ENCODE results near the gene IGSF9B. TPM values are rescaled to one million over a fixed set of nuclear protein-coding genes. Genes with fewer than 3 reads are reported as not detected.

The IGSF9B gene
- total and polyA plus RNA-seq, 2 of the 13 experiments (the other 11 are each of a cell fraction or from before 2014, with no cell fraction given), result not detected

DNA sequence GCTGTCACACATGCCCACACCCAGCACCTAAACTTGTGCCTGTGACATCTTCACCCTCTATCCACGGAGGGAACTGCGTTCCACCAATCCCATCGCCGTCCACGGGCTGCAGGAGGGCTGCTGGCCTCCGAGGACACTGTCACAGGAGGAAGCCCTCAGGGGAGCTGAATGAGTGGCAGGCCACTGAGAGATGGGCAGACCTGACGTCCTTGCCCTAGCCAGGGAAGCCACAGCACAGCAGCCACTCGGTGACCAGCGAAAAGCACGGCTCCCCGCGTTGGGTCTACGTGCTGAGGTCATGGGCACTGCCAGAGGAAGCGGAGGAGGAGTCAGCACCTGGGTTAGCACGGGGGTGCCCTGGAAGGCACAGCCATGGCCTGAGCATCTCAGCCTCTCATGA, 50.5 kb downstream of the IGSF9B start:
- POLR2A ChIA-PET, result no interaction called here
- 0% methylated on average over 2 of the region's 15 CpGs for WGBS (ENCODE audit: low lambda C conversion rate)

More for the DNA sequence above, 50.5 kb downstream of the IGSF9B start:
- no peak for FAIRE-seq
- no peak overlapping the region for H3K4me3 ChIP-seq (replicated peaks in 1 of 3; ENCODE audit: insufficient read depth in 1 of 3, low read depth in 2 of 3, low read length in 3 of 3)
- no peak overlapping the region for H3K27ac ChIP-seq (ENCODE audit: extremely low read length, insufficient read depth, low read length)
- TF ChIP-seq ZKSCAN1 (IDR thresholded peaks at IDR 0.05; ENCODE audit: low read length), result no peak
- no peak for TF ChIP-seq ZNF326 (CRISPR knock-in tag; IDR thresholded peaks at IDR 0.05; ENCODE audit: borderline replicate concordance)
- no peak for TF ChIP-seq ZNF317 (CRISPR knock-in tag; IDR thresholded peaks at IDR 0.05)
- TF ChIP-seq RXRB (CRISPR knock-in tag; IDR thresholded peaks at IDR 0.05; ENCODE audit: borderline replicate concordance), result no peak
- TF ChIP-seq ATF1 (CRISPR knock-in tag; IDR thresholded peaks at IDR 0.05), result no peak
- TF ChIP-seq, protein P1, sequence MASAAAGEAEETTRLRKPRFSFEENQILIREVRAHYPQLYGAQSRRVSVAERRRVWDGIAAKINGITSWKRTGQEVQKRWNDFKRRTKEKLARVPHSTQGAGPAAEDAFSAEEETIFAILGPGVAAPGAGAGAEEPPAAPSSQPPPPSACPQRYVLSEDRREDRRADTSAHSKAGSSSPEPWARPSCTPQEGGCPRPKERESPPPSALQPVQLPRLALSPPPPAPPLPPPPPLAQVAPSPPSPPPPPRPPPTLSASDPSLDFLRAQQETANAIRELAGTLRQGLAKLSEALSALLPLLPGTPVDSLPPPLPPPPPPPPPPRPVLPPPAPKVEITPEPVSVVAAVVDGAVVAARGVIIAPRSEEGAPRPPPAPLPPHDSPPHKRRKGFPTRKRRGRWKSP (CRISPR knock-in tag; IDR thresholded peaks at IDR 0.05), result no peak
- TF ChIP-seq MTF1 (CRISPR knock-in tag; IDR thresholded peaks at IDR 0.05), result no peak
- TF ChIP-seq, protein P2, sequence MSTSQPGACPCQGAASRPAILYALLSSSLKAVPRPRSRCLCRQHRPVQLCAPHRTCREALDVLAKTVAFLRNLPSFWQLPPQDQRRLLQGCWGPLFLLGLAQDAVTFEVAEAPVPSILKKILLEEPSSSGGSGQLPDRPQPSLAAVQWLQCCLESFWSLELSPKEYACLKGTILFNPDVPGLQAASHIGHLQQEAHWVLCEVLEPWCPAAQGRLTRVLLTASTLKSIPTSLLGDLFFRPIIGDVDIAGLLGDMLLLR (CRISPR knock-in tag; IDR thresholded peaks at IDR 0.05), result no peak
- no peak for TF ChIP-seq CBX2 (IDR thresholded peaks at IDR 0.05; ENCODE audit: low read depth, low read length)
- TF ChIP-seq CBX2 (CRISPR knock-in tag; IDR thresholded peaks at IDR 0.05; ENCODE audit: low read depth), result no peak
- TF ChIP-seq KDM5A (IDR thresholded peaks at IDR 0.05; ENCODE audit: borderline replicate concordance, low read length), result no peak
- TF ChIP-seq NR2F2 (IDR thresholded peaks at IDR 0.05; ENCODE audit: borderline replicate concordance, low read depth), result no peak
- TF ChIP-seq RFXAP (CRISPR knock-in tag; IDR thresholded peaks at IDR 0.05; ENCODE audit: borderline replicate concordance), result no peak
- TF ChIP-seq ZNF12 (CRISPR knock-in tag; IDR thresholded peaks at IDR 0.05), result no peak
- no peak for TF ChIP-seq SAP130 (CRISPR knock-in tag; IDR thresholded peaks at IDR 0.05; ENCODE audit: low read depth)
- no peak for TF ChIP-seq IRX3 (CRISPR knock-in tag; IDR thresholded peaks at IDR 0.05; ENCODE audit: borderline replicate concordance, low read depth)
- TF ChIP-seq, protein P3, sequence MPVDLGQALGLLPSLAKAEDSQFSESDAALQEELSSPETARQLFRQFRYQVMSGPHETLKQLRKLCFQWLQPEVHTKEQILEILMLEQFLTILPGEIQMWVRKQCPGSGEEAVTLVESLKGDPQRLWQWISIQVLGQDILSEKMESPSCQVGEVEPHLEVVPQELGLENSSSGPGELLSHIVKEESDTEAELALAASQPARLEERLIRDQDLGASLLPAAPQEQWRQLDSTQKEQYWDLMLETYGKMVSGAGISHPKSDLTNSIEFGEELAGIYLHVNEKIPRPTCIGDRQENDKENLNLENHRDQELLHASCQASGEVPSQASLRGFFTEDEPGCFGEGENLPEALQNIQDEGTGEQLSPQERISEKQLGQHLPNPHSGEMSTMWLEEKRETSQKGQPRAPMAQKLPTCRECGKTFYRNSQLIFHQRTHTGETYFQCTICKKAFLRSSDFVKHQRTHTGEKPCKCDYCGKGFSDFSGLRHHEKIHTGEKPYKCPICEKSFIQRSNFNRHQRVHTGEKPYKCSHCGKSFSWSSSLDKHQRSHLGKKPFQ (CRISPR knock-in tag; IDR thresholded peaks at IDR 0.05; ENCODE audit: insufficient replicate concordance), result no peak
- no peak for TF ChIP-seq HNRNPH1 (optimal IDR thresholded peaks at IDR 0.05; ENCODE audit: low read depth, low read length)
- no peak for TF ChIP-seq ELF1 (CRISPR knock-in tag; IDR thresholded peaks at IDR 0.05)
- TF ChIP-seq TOPORS (CRISPR knock-in tag; IDR thresholded peaks at IDR 0.05), result no peak
- H4K20me1 ChIP-seq (ENCODE audit: insufficient read depth, low read length), result no peaks in the 10 kb centered on the region
- no peak overlapping the region for H3K4me2 ChIP-seq (ENCODE audit: low read depth, low read length)
- in situ Hi-C loops (cut with HindIII; ENCODE audit: extremely low pct_ligation_motif_present, low pct_unique_long_range_greater_than_20kb) (no loop called here), intact Hi-C loops (cut with micrococcal nuclease; ENCODE audit: unreplicated experiment) (no loop called here)
- H3K36me3 ChIP-seq (replicated peaks in 1 of 2; ENCODE audit: control insufficient read depth in 1 of 2, insufficient read depth in 2 of 2, low read length in 2 of 2), result no peaks in the 10 kb centered on the region
- no peaks in the 10 kb centered on the region for H3K9me3 ChIP-seq (ENCODE audit: low read length)
- H2AFZ ChIP-seq (ENCODE audit: low read length), result no peak overlapping the region
- no peak for DNase-seq (ENCODE audit: low spot score)
- H3K9ac ChIP-seq (ENCODE audit: insufficient read depth, low read depth, low read length), result no peak overlapping the region
- H3K79me2 ChIP-seq (ENCODE audit: insufficient read depth, low read length), result no peaks in the 10 kb centered on the region
- CTCF ChIA-PET (ENCODE audit: low intra/inter-chr PET ratio, low total read pairs), result no interaction called here
- H3K4me1 ChIP-seq (ENCODE audit: insufficient read depth, low read length), result no peaks in the 10 kb centered on the region
- BruUV-seq (replicated peaks), result no TSS peak
- no peak for ATAC-seq
- H3K27me3 ChIP-seq (ENCODE audit: control insufficient read depth in 1 of 2, insufficient read depth in 2 of 2, low read length in 2 of 2), result peaks cover 0 to 27% of the 10 kb centered on the region in 2 experiments; a peak in 2 of 5 replicates
